Subcutaneous adipose tissue (tissue), 4 donors: ENCODE data around the gene CCDC167. TPM values are rescaled to one million over a fixed set of nuclear protein-coding genes. Genes with fewer than 3 reads are reported as not detected.

ENCODE experiments used
- CTCF ChIP-seq: fragments of 450-650 bp; IDR thresholded peaks from one replicate; pipeline ENCODE4 v1.5.1; 2016; ENCODE audit warnings: low read depth, mild to moderate bottlenecking, control low read depth, antibody characterized with exemption, moderate library complexity
- total RNA-seq, 4 donors: library from RNA; depleted of rRNA; stranded (reverse); fragments of >200 nt; gene quantifications; one replicate each; pipeline ENCODE4 v1.1.0, GENCODE V29; 2016

The CCDC167 gene
- total RNA-seq, 4 donors from 2014 or later, result 12.1 to 27.2 (median 12.6) TPM

- TF ChIP-seq CTCF, result no peak
These were observed 17.0 kb downstream of the CCDC167 start for GRCh38 chr6:37482606-37483251.

GRCh38 chr6:37481711-37482605 lies 17.7 kb downstream of the CCDC167 start:
- no peak for TF ChIP-seq CTCF

GRCh38 chr6:37480951-37481534 lies 18.6 kb downstream of the CCDC167 start:
- no peak for TF ChIP-seq CTCF

GRCh38 chr6:37480118-37480736 lies 19.5 kb downstream of the CCDC167 start:
- TF ChIP-seq CTCF, result no peak

GRCh38 chr6:37479266-37479854 lies 20.3 kb downstream of the CCDC167 start:
- no peak for TF ChIP-seq CTCF

GRCh38 chr6:37478827-37479226 lies 20.9 kb downstream of the CCDC167 start:
- TF ChIP-seq CTCF, result no peak
